GM12878 (cell line): ENCODE data around the gene BTBD19. TPM values are rescaled to one million over a fixed set of nuclear protein-coding genes. Genes with fewer than 3 reads are reported as not detected.

ENCODE experiments used
- BCLAF1 ChIP-seq: fragments of 450-650 bp; IDR thresholded peaks from 2 replicates; pipeline ENCODE4 v1.6.1; 2017; ENCODE audit warnings: antibody characterized with exemption, mild to moderate bottlenecking, moderate library complexity
- CHD2 ChIP-seq: IDR thresholded peaks from 2 replicates; pipeline ENCODE4 v1.6.1; 2011; ENCODE audit warnings: low read depth, low read length, improper control_type of control experiment, borderline replicate concordance
- DPF2 ChIP-seq: fragments of 450-650 bp; IDR thresholded peaks from 2 replicates; pipeline ENCODE4 v1.6.1; 2017; ENCODE audit warnings: mild to moderate bottlenecking
- ETV6 ChIP-seq, 2 experiments: fragments of 450-650 bp in 1 of 2; IDR thresholded peaks in 1 of 2; conservative IDR thresholded peaks in 1 of 2; 2 replicates each; pipeline ENCODE4 v1.6.1; 2014; ENCODE audit warnings: antibody characterized with exemption in 1 of 2, borderline replicate concordance in 1 of 2, low read depth in 1 of 2, mild to moderate bottlenecking in 1 of 2, moderate library complexity in 1 of 2
- FOXK2 ChIP-seq: fragments of 450-650 bp; IDR thresholded peaks from 2 replicates; pipeline ENCODE4 v1.6.1; 2017; ENCODE audit warnings: mild to moderate bottlenecking, moderate library complexity
- IRF4 ChIP-seq: IDR thresholded peaks from 2 replicates; pipeline ENCODE4 v1.6.1; 2011; ENCODE audit warnings: low read depth, low read length
- JUND ChIP-seq: IDR thresholded peaks from 2 replicates; pipeline ENCODE4 v1.6.1; 2012; ENCODE audit warnings: low read depth, mild to moderate bottlenecking, low read length, improper control_type of control experiment, moderate library complexity
- LARP7 ChIP-seq: fragments of 450-650 bp; IDR thresholded peaks from 2 replicates; pipeline ENCODE4 v1.6.1; 2017; ENCODE audit warnings: mild to moderate bottlenecking
- MXI1 ChIP-seq: fragments of 150-350 bp; IDR thresholded peaks from 2 replicates; pipeline ENCODE4 v1.6.1; 2011; ENCODE audit warnings: low read depth, mild to moderate bottlenecking, inconsistent platforms, low read length, improper control_type of control experiment
- MYB ChIP-seq: fragments of 150-350 bp; IDR thresholded peaks from 2 replicates; pipeline ENCODE4 v1.6.1; 2014; ENCODE audit warnings: mild to moderate bottlenecking, low read depth, low read length, borderline replicate concordance
- NR2C2 ChIP-seq: IDR thresholded peaks from 2 replicates; pipeline ENCODE4 v1.6.1; 2011; ENCODE audit warnings: borderline replicate concordance, low read depth; ENCODE audit not compliant: control insufficient read depth, insufficient read length
- RAD51 ChIP-seq: fragments of 450-650 bp; IDR thresholded peaks from 2 replicates; pipeline ENCODE4 v1.6.1; 2016; ENCODE audit warnings: moderate library complexity, mild to moderate bottlenecking, inconsistent platforms
- RBBP5 ChIP-seq: fragments of 200-600 bp; sonication (generic); conservative IDR thresholded peaks from 2 replicates; pipeline ENCODE4 v1.6.1; 2016
- RFX5 ChIP-seq: IDR thresholded peaks from 2 replicates; pipeline ENCODE4 v1.6.1; 2011; ENCODE audit warnings: low read depth, low read length, improper control_type of control experiment
- SP1 ChIP-seq: IDR thresholded peaks from one replicate; pipeline ENCODE4 v1.6.1; 2011; ENCODE audit warnings: low read depth, low read length
- SPI1 ChIP-seq: IDR thresholded peaks from 2 replicates; pipeline ENCODE4 v1.6.1; 2011; ENCODE audit warnings: low read depth, mild to moderate bottlenecking, low read length, moderate library complexity, borderline replicate concordance; ENCODE audit not compliant: insufficient read depth
- TCF7 ChIP-seq: IDR thresholded peaks from 2 replicates; pipeline ENCODE4 v1.6.1; 2014; ENCODE audit warnings: antibody characterized with exemption, borderline replicate concordance
- USF1 ChIP-seq: IDR thresholded peaks from 2 replicates; pipeline ENCODE4 v1.6.1; 2011; ENCODE audit warnings: borderline replicate concordance, low read depth, mild to moderate bottlenecking, moderate library complexity, mixed read lengths, low read length; ENCODE audit not compliant: insufficient read depth; ENCODE audit errors: extremely low read length
- ZBTB4 ChIP-seq: fragments of 450-650 bp; formaldehyde crosslinking; IDR thresholded peaks from 2 replicates; pipeline ENCODE4 v1.4.0; 2022; ENCODE audit warnings: mild to moderate bottlenecking, moderate library complexity
- polyA plus RNA-seq, 11 experiments: library from polyadenylated mRNA; depleted of rRNA in 4 of 11; unstranded in 6 of 11; stranded (reverse) in 5 of 11; fragments of >200 nt; fragmentation: Nextera tagmentation in 4 of 11; fragmentation: Illumina TruSeq in 1 of 11; extraction: Ambion mirVana in 4 of 11; extraction: Trizol in 1 of 11; gene quantifications; 1 replicate in 1 of 11; 2 replicates in 10 of 11; pipeline versions ENCODE4 v1.2.1 to v1.2.3, GENCODE V29; 2011 to 2016; ENCODE audit warnings: inconsistent platforms in 2 of 11, missing spikeins in 2 of 11, low read depth in 1 of 11
- total RNA-seq, 4 experiments: library from RNA; depleted of rRNA in 3 of 4; stranded (reverse); fragments of >200 nt in 3 of 4; fragmentation: Illumina TruSeq in 1 of 4; extraction: Trizol in 1 of 4; gene quantifications; 2 replicates each; pipeline versions ENCODE4 v1.2.1 to v1.2.3, GENCODE V29; 2013 to 2021
- TF ChIP-seq, protein P1 (sequence below): fragments of 450-650 bp; IDR thresholded peaks from 2 replicates; pipeline ENCODE4 v1.6.1; 2017; ENCODE audit warnings: mild to moderate bottlenecking

Gene BTBD19
- total and polyA plus RNA-seq, 10 of the 15 experiments (the other 5 are each of a cell fraction or from before 2014, with no cell fraction given): 0.13 to 2.7 (median 0.42) TPM

DNA sequence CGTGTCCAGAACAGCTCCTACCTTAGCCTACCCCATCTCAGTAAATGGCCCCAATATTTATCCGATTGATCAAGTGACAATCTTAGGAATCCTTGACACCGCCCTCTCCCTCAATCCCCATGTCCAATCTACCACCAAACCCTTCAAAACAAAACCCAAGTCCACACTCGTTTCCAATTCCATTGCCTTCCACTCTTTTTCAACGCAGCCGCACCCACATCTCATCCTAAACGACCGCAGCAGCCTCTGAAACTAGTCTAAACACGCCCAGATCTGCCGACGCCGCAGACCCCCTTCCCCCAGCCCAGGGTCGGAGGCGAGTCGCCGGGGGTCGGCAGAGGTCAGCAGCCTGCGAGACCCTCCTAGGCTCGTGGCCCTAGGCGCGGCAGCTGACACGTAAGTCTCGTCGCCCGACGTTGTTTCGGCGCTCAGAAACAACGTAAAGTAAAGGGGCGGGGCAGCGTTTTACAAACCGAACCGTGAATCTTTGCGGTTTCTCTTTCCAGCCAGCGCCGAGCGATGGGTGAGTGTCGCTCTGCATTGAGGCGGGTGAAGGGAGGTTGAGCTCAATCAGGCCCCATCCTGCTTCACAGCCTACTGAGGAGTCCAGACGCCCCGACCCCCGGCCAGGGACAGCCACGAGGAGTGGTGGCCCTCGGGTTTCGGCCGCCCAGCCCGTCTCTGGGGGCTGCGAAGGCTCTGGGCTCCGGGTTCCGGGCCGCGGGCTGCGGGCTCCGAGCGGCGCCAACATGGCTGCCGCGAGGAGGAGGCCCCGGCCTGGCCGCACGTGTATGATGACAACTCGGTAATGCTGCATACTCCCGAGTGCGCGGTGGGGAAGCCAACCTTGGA, 33.0 kb upstream of the BTBD19 start, which contains the start of gene RPS8 (continued):
- TF ChIP-seq ZBTB4 (CRISPR knock-in tag) (no peak), NR2C2 (no peak), ETV6 (conservative IDR thresholded peaks at IDR 0.05 in 1 of 2, IDR thresholded peaks at IDR 0.05 in 1 of 2; ENCODE audit: borderline replicate concordance in 1 of 2, low read depth in 1 of 2) (no peak), CHD2 (peak; percentile 66), SPI1 (no peak), TCF7 (no peak; the same call in 1 of the 2 replicates), MXI1 (peak; percentile 65), LARP7 (peak; percentile 84), RFX5 (no peak), BCLAF1 (no peak), SP1 (peak; percentile 87), IRF4 (no peak), USF1 (peak; percentile 14), RAD51 (peak; percentile 45; the same call in 1 of the 2 replicates), JUND (no peak), MYB (0 out of 2 replicates have a peak, but pooled peaks have one; percentile 61), DPF2 (peak; percentile 82), RBBP5 (peak; percentile 90; the same call in 1 of the 2 replicates), FOXK2 (peak; percentile 40; the same call in 1 of the 2 replicates)
- TF ChIP-seq, protein P1, sequence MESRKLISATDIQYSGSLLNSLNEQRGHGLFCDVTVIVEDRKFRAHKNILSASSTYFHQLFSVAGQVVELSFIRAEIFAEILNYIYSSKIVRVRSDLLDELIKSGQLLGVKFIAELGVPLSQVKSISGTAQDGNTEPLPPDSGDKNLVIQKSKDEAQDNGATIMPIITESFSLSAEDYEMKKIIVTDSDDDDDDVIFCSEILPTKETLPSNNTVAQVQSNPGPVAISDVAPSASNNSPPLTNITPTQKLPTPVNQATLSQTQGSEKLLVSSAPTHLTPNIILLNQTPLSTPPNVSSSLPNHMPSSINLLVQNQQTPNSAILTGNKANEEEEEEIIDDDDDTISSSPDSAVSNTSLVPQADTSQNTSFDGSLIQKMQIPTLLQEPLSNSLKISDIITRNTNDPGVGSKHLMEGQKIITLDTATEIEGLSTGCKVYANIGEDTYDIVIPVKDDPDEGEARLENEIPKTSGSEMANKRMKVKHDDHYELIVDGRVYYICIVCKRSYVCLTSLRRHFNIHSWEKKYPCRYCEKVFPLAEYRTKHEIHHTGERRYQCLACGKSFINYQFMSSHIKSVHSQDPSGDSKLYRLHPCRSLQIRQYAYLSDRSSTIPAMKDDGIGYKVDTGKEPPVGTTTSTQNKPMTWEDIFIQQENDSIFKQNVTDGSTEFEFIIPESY: no peak
